HG02938 (cell line): ENCODE measurements around the gene CHURC1.

Source experiments
- ATAC-seq: cut with Tn5 transposase; IDR thresholded peaks from one replicate; pipeline ENCODE4 v1.9.1; 2021; ENCODE audit warnings: mild to moderate bottlenecking, moderate library complexity; ENCODE audit not compliant: unreplicated experiment

The CHURC1 gene

GRCh38 chr14:64914237-64915028 is at the start of gene CHURC1:
CHURC1 (plus strand) TSS chr14:64914455; CDS start chr14:64914496, 41 bp downstream.
- ATAC-seq: peak; percentile 94

- no peak for ATAC-seq
Observed at GRCh38 chr14:64865109-64865508, 49.1 kb upstream of the CHURC1 start.

- ATAC-seq: no peak
Observed at GRCh38 chr14:64865992-64866391, 48.3 kb upstream of the CHURC1 start.

GRCh38 chr14:64867182-64867581 is 47.1 kb upstream of the CHURC1 start:
- ATAC-seq: no peak

GRCh38 chr14:64868379-64868778 is 45.9 kb upstream of the CHURC1 start:
- ATAC-seq: no peak

GRCh38 chr14:64868841-64869240 is 45.4 kb upstream of the CHURC1 start:
- no peak for ATAC-seq

- ATAC-seq: no peak
Observed at GRCh38 chr14:64870160-64870559, 44.1 kb upstream of the CHURC1 start.

- no peak for ATAC-seq
Observed at GRCh38 chr14:64871344-64871743, 42.9 kb upstream of the CHURC1 start.

GRCh38 chr14:64873506-64874219 is 40.6 kb upstream of the CHURC1 start:
- ATAC-seq: no peak

- no peak for ATAC-seq
Observed at GRCh38 chr14:64875350-64875749, 38.9 kb upstream of the CHURC1 start.

GRCh38 chr14:64877846-64878245 is 36.4 kb upstream of the CHURC1 start:
- ATAC-seq: no peak

- no peak for ATAC-seq
Observed at GRCh38 chr14:64878837-64879634, 35.2 kb upstream of the CHURC1 start.

- no peak for ATAC-seq
Observed at GRCh38 chr14:64879635-64880220, 34.5 kb upstream of the CHURC1 start, which contains the start of gene SPTB. SPTB (minus strand) TSS chr14:64879907; CDS start chr14:64823094, 56,813 bp downstream.

- ATAC-seq: no peak
Observed at GRCh38 chr14:64880221-64881121, 33.8 kb upstream of the CHURC1 start.

GRCh38 chr14:64885559-64885958 is 28.7 kb upstream of the CHURC1 start:
- ATAC-seq: no peak

- ATAC-seq: no peak
Observed at GRCh38 chr14:64889352-64889751, 24.9 kb upstream of the CHURC1 start.

GRCh38 chr14:64891173-64891838 is 22.9 kb upstream of the CHURC1 start:
- no peak for ATAC-seq

GRCh38 chr14:64891839-64892375 is 22.3 kb upstream of the CHURC1 start:
- ATAC-seq: no peak

- ATAC-seq: no peak
Observed at GRCh38 chr14:64899958-64900357, 14.3 kb upstream of the CHURC1 start.
